H1 (cell line): ENCODE results near the gene ELAVL1. TPM values are rescaled to one million over a fixed set of nuclear protein-coding genes. Genes with fewer than 3 reads are reported as not detected.

Experiments used
- EP300 ChIP-seq, 2 experiments: IDR thresholded peaks; 1 replicate in 1 of 2; 2 replicates in 1 of 2; pipeline ENCODE4 v1.6.1; 2011 to 2012; ENCODE audit warnings: low read depth in 2 of 2, low read length in 2 of 2, mild to moderate bottlenecking in 2 of 2, borderline replicate concordance in 1 of 2, inconsistent platforms in 1 of 2, moderate library complexity in 1 of 2
- FOSL1 ChIP-seq: IDR thresholded peaks from 2 replicates; pipeline ENCODE4 v1.6.1; 2011; ENCODE audit warnings: mild to moderate bottlenecking, low read depth, low read length, moderate library complexity; ENCODE audit not compliant: insufficient read depth
- GABPA ChIP-seq: IDR thresholded peaks from 2 replicates; pipeline ENCODE4 v1.6.1; 2011; ENCODE audit warnings: mild to moderate bottlenecking, low read length, moderate library complexity, borderline replicate concordance; ENCODE audit not compliant: insufficient read depth
- SIRT6 ChIP-seq: IDR thresholded peaks from one replicate; pipeline ENCODE4 v1.7.1; 2012; ENCODE audit warnings: low read length, inconsistent platforms
- polyA plus RNA-seq, 7 experiments: library from polyadenylated mRNA; depleted of rRNA in 3 of 7; stranded (reverse) in 5 of 7; unstranded in 2 of 7; fragments of >200 nt in 5 of 7; fragments of 200-250 nt in 2 of 7; gene quantifications; 1 replicate in 5 of 7; 2 replicates in 1 of 7; 4 replicates in 1 of 7; pipeline versions ENCODE4 v1.2.1 to v1.2.3, GENCODE V29; 2011 to 2013; ENCODE audit warnings: missing spikeins in 2 of 7, mixed read lengths in 2 of 7
- total RNA-seq: library from RNA; stranded (reverse); fragmentation: NEBNext Ultra II Directional; extraction: Animal tissue kit (Norgen Biotek cat#: 25700); gene quantifications from 2 replicates; pipeline ENCODE4 v1.2.1, GENCODE V29; 2021
- TF ChIP-seq, protein P1 (sequence below): IDR thresholded peaks from 2 replicates; pipeline ENCODE4 v1.6.1; 2011; ENCODE audit warnings: low read depth, mild to moderate bottlenecking, low read length; ENCODE audit not compliant: insufficient read depth

The ELAVL1 gene
- total and polyA plus RNA-seq, 2 of the 8 experiments (the other 6 are each of a cell fraction or from before 2014, with no cell fraction given): 56.7 to 163 TPM

DNA sequence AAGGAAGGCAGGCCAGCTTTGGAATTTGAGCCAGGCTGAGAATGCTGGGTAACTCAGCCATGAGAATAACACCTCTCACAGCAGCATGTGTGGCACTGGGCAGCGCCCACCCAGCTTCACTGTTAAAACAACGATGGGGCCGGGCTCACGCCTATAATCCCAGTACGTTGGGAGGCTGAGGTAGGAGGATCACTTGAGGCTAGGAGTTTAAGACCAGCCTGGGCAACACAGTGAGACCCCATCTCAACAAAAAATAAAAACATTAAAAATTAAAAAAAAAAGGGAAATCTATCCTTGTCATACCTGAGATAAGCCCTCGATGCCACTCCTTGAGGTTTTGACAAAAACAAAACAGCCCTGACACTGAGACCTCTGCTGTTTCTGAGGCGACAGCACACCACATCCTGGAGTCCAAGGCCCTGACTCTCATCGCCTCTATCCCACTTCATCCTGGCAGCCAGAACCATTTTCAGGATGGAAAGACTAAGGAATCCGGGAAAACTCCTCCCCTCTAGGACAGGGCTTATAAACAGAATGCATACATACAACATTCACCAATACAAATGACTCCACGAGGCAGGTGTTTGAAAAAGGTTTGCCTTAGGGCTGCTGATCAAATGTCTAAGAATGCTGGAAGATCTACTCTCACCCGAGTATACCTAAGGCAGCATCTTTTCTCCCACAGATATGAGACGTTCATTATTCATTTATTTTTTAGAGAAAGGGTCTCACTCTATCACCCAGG is 39.3 kb downstream of the ELAVL1 start (continued):
- TF ChIP-seq FOSL1 (no peak), EP300 (IDR thresholded peaks at IDR 0.05; ENCODE audit: borderline replicate concordance in 1 of 2, low read depth in 2 of 2, low read length in 2 of 2) (no peak), SIRT6 (no peak), GABPA (no peak)
- TF ChIP-seq, protein P1, sequence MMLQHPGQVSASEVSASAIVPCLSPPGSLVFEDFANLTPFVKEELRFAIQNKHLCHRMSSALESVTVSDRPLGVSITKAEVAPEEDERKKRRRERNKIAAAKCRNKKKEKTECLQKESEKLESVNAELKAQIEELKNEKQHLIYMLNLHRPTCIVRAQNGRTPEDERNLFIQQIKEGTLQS: no peak
- TF ChIP-seq, all 59 proteins: peak for 0
